B cell (primary cell): ENCODE measurements around the gene KPNA6. TPM values are rescaled to one million over a fixed set of nuclear protein-coding genes. Genes with fewer than 3 reads are reported as not detected.
A peak's percentile ranks its signal among the peaks of the same experiment; 100 is the strongest.

Experiments
- ATAC-seq: fragments of 200-7000 bp; cut with Tn5 transposase; one replicate; pipeline ENCODE4 v1.10.0; 2021; ENCODE audit warnings: low read depth, mild to moderate bottlenecking, moderate number of reproducible peaks, moderate library complexity
- CTCF ChIA-PET: fragments of 350-600 bp; sonication (Branson Sonifier 250); formaldehyde crosslinking; loops from one replicate; lab custom pipeline; 2021; ENCODE audit warnings: antibody characterized with exemption, inconsistent platforms; lab: Charles Lee
- POLR2A ChIA-PET: fragments of 350-600 bp; sonication (Branson Sonifier 250); formaldehyde crosslinking; loops from one replicate; lab custom pipeline; 2021; ENCODE audit warnings: antibody characterized with exemption; lab: Charles Lee
- DNase-seq: peaks from one replicate; pipeline ENCODE4 v3.0.0; 2013
- H2AFZ ChIP-seq: 2 replicates; pipeline ENCODE4 v1.6.1; 2012; ENCODE audit warnings: mild to moderate bottlenecking, low read depth, low read length; ENCODE audit not compliant: insufficient read depth, poor library complexity, severe bottlenecking
- H3K27ac ChIP-seq, 2 donors: 1 replicate in 1 of 2; 2 replicates in 1 of 2; pipeline ENCODE4 v1.5.1; 2012 to 2013; ENCODE audit warnings: low read length in 2 of 2, mild to moderate bottlenecking in 2 of 2, moderate library complexity in 1 of 2
- H3K27me3 ChIP-seq, 4 experiments: fragments of 200-600 bp in 1 of 4; sonication (generic) in 1 of 4; replicated peaks in 1 of 4; 1 replicate in 2 of 4; 2 replicates in 2 of 4; pipeline versions ENCODE4 v1.6.1 to v1.7.0; 2013 to 2016; ENCODE audit warnings: low read length in 3 of 4, mild to moderate bottlenecking in 2 of 4, mixed read lengths in 1 of 4, moderate library complexity in 1 of 4; ENCODE audit not compliant: insufficient read depth in 4 of 4, control insufficient read depth in 3 of 4; ENCODE audit errors: control extremely low read depth in 1 of 4
- H3K36me3 ChIP-seq, 2 experiments: replicated peaks in 1 of 2; 1 replicate in 1 of 2; 2 replicates in 1 of 2; pipeline versions ENCODE4 v1.6.1 to v1.7.1; 2013; ENCODE audit warnings: low read length in 1 of 2; ENCODE audit not compliant: insufficient read depth in 2 of 2, control insufficient read depth in 1 of 2; ENCODE audit errors: control extremely low read depth in 1 of 2, extremely low read depth in 1 of 2
- H3K4me1 ChIP-seq, 2 donors: fragments of 200-600 bp in 1 of 2; sonication (generic) in 1 of 2; 1 replicate in 1 of 2; 2 replicates in 1 of 2; pipeline versions ENCODE4 v1.5.1 to v1.6.1; 2013 to 2017; ENCODE audit warnings: low read length in 2 of 2; ENCODE audit not compliant: control insufficient read depth in 2 of 2, insufficient read depth in 2 of 2
- H3K4me2 ChIP-seq: replicated peaks from 2 replicates; pipeline ENCODE3; 2012; ENCODE audit warnings: mild to moderate bottlenecking, low read depth, low read length; ENCODE audit not compliant: poor library complexity, severe bottlenecking
- H3K4me3 ChIP-seq, 5 experiments: fragments of 200-600 bp in 1 of 5; sonication (generic) in 1 of 5; 1 replicate in 3 of 5; 2 replicates in 2 of 5; pipeline versions ENCODE4 v1.5.1 to v1.7.0; 2011 to 2016; ENCODE audit warnings: low read length in 4 of 5, mild to moderate bottlenecking in 4 of 5, low read depth in 2 of 5, control low read depth in 1 of 5, moderate library complexity in 1 of 5; ENCODE audit not compliant: insufficient read depth in 1 of 5; ENCODE audit errors: control extremely low read depth in 1 of 5, extremely low read depth in 1 of 5
- H3K79me2 ChIP-seq: fragments of 200-600 bp; sonication (generic); one replicate; pipeline ENCODE4 v1.6.0; 2016; ENCODE audit warnings: low read length; ENCODE audit not compliant: control insufficient read depth, insufficient read depth
- H3K9ac ChIP-seq: fragments of 200-600 bp; sonication (generic); 2 replicates; pipeline ENCODE4 v1.6.1; 2017; ENCODE audit warnings: mild to moderate bottlenecking, low read length, moderate library complexity
- H3K9me3 ChIP-seq, 3 donors: one replicate each; pipeline versions ENCODE4 v1.6.1 to v1.7.1; 2013; ENCODE audit warnings: low read length in 2 of 3; ENCODE audit not compliant: control insufficient read depth in 2 of 3, insufficient read depth in 1 of 3; ENCODE audit errors: control extremely low read depth in 1 of 3
- H4K20me1 ChIP-seq: 2 replicates; pipeline ENCODE4 v1.6.0; 2012; ENCODE audit warnings: mild to moderate bottlenecking, low read length; ENCODE audit not compliant: insufficient read depth, control insufficient read depth, poor library complexity, severe bottlenecking
- H3K27ac Mint-ChIP-seq: one replicate; pipeline ENCODE4 v1.8.0; 2021; ENCODE audit warnings: mixed read lengths
- H3K27me3 Mint-ChIP-seq: one replicate; pipeline ENCODE4 v1.8.0; 2021; ENCODE audit warnings: mixed read lengths
- H3K4me1 Mint-ChIP-seq: one replicate; pipeline ENCODE4 v1.8.0; 2021; ENCODE audit warnings: mixed read lengths
- H3K4me3 Mint-ChIP-seq: one replicate; pipeline ENCODE4 v1.8.0; 2021; ENCODE audit warnings: mixed read lengths
- H3K9me3 Mint-ChIP-seq: one replicate; pipeline ENCODE4 v1.8.0; 2022; ENCODE audit warnings: mixed read lengths; ENCODE audit not compliant: insufficient read depth
- CTCF ChIP-seq: fragments of 200-600 bp; IDR thresholded peaks from one replicate; pipeline ENCODE4 v1.8.0; 2022; ENCODE audit warnings: antibody characterized with exemption, mild to moderate bottlenecking
- EZH2 ChIP-seq: IDR thresholded peaks from 2 replicates; pipeline ENCODE4 v1.6.1; 2012; ENCODE audit warnings: borderline replicate concordance, low read depth, mild to moderate bottlenecking, moderate library complexity, low read length; ENCODE audit not compliant: insufficient read depth, poor library complexity, severe bottlenecking
- WGBS: methylation state at CpG from one replicate; pipeline ENCODE4 v1.1.5; 2013; ENCODE audit warnings: missing lambda C conversion rate; ENCODE audit not compliant: insufficient coverage; 5-methylcytosine and 5-hydroxymethylcytosine counted together
- intact Hi-C: fragments of 100-400 bp; cut with micrococcal nuclease; formaldehyde crosslinking; loops from one replicate; pipeline ENCODE4 v1.10.0; 2022
- polyA plus RNA-seq: library from polyadenylated mRNA; depleted of rRNA; stranded (reverse); fragments of >200 nt; gene quantifications from 2 replicates; pipeline ENCODE4 v1.2.3, GENCODE V29; 2012
- total RNA-seq, 2 donors: library from RNA; stranded (reverse); fragments of 120-200 nt in 1 of 2; gene quantifications; 1 replicate in 1 of 2; 2 replicates in 1 of 2; pipeline versions ENCODE4 v1.2.3 to v1.2.4, GENCODE V29; 2013 to 2022

Gene KPNA6
- total and polyA plus RNA-seq, 2 donors (not counting 1 experiment from before 2014, with no cell fraction given): 14.0 to 49.9 TPM

GRCh38 chr1:32060914-32061313 lies 46.9 kb upstream of the KPNA6 start:
- H3K4me2 ChIP-seq: no peak overlapping the region
- no peak overlapping the region for H3K4me3 ChIP-seq
- ChIA-PET CTCF (interaction anchor here (1.0 to 2.8 kb wide), 3 partner anchors 15 to 396 kb away, joined by 4 to 9 read pairs (median 4); no protein-coding TSS in a partner anchor), POLR2A (no interaction called here)
- H4K20me1 ChIP-seq: no peaks in the 10 kb centered on the region
- H3K4me1 ChIP-seq: no peaks in the 10 kb centered on the region
- H3K27me3 Mint-ChIP-seq: no peaks in the 10 kb centered on the region
- H3K4me1 Mint-ChIP-seq: no peaks in the 10 kb centered on the region
- TF ChIP-seq EZH2 (no peak), CTCF (no peak)
- no peaks in the 10 kb centered on the region for H3K9me3 ChIP-seq
- peaks cover 3 to 39% of the 10 kb centered on the region in 2 experiments for H3K36me3 ChIP-seq
- peak overlapping the region in 1 of 2 donors; percentile 31 for H3K27ac ChIP-seq
- no peak for ATAC-seq
- intact Hi-C loops: no loop called here
- no peak overlapping the region for H2AFZ ChIP-seq
- DNase-seq: no peak
- no peak overlapping the region for H3K9ac ChIP-seq
- H3K27me3 ChIP-seq: no peaks in the 10 kb centered on the region
- peak overlapping the region; percentile 41 for H3K27ac Mint-ChIP-seq
- H3K79me2 ChIP-seq: no peaks in the 10 kb centered on the region
- H3K9me3 Mint-ChIP-seq: no peaks in the 10 kb centered on the region
- H3K4me3 Mint-ChIP-seq: no peak overlapping the region

GRCh38 chr1:32062867-32063230 lies 45.0 kb upstream of the KPNA6 start:
- Mint-ChIP-seq H3K4me3 (no peak overlapping the region), H3K4me1 (peaks cover 5% of the 10 kb centered on the region), H3K27ac (peak overlapping the region; percentile 26), H3K9me3 (no peaks in the 10 kb centered on the region), H3K27me3 (no peaks in the 10 kb centered on the region)
- Histone ChIP-seq H3K4me1 (peaks cover 8 to 11% of the 10 kb centered on the region in 2 donors), H3K36me3 (peaks cover 3 to 29% of the 10 kb centered on the region in 2 experiments), H3K27me3 (no peaks in the 10 kb centered on the region), H3K79me2 (no peaks in the 10 kb centered on the region), H3K9ac (no peak overlapping the region), H4K20me1 (no peaks in the 10 kb centered on the region), H3K27ac (peak overlapping the region in 1 of 2 donors; percentile 25), H2AFZ (no peak overlapping the region), H3K9me3 (no peaks in the 10 kb centered on the region), H3K4me3 (no peak overlapping the region), H3K4me2 (no peak overlapping the region)
- intact Hi-C loops: loop anchor here (1.0 to 2.0 kb wide), 4 partner anchors 9 to 400 kb away; partner anchors contain the start of gene TMEM39B
- no CpG with 5 or more reads among the region's 4 CpGs for WGBS
- ChIA-PET CTCF (interaction anchor here (0.6 to 2.8 kb wide), 21 partner anchors 10 to 398 kb away, joined by 3 to 15 read pairs (median 4); partner anchors contain the start of gene TMEM39B), POLR2A (no interaction called here)
- ATAC-seq: no peak
- no peak for TF ChIP-seq EZH2
- TF ChIP-seq CTCF: no peak
- no peak for DNase-seq
